Stimulated activated CD4-positive, alpha-beta T cell treated with anti-CD3 and anti-CD28 coated beads, Interleukin-2, amount 100 ng/mL, for 4 hours (primary cell): Measurements from ENCODE around the gene ARID5A.
"Not testable (repeated sequence)": the region's sequence is repeated elsewhere in the genome, so short reads cannot be mapped to it uniquely, and the experiment has no call there.

Experiments
- DNase-seq: peaks from one replicate; pipeline ENCODE4 v3.0.0-alpha.2; 2020; ENCODE audit warnings: low read depth

The ARID5A gene

DNA sequence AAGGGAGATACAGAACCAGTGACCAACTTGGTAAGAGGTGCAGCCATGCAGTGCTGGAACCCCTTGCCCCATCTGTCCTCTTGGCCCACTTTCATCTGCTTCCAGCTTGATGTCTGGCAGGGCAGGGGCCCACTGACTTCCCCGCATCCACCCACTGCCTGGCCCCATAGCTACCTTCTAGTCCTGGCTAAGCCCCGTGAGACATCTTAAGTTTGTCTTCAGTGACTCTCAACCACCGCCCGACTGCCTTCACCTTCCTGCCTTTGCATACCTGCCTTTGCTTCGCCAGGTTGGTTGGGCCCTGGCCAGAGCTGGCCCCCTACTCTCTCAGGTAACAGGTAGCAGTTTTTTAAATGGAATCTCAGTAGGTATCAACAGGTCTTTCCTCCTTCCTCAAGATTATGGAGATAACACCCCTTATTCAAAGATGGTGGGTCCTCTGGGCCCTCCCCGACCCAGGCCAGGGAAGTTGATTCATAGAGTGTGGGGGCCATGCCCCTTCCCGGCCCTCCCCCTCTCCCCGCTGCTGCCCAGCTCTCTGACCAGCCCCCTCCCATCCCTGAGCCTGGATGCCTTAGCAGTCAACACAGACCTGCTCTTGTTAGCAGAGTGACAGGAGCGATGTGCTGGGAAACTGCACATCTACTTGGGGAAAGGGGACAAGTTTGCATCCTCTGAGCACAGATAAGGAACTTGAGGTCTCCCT, 2.8 kb downstream of the ARID5A start:
- DNase-seq = no peak

DNA sequence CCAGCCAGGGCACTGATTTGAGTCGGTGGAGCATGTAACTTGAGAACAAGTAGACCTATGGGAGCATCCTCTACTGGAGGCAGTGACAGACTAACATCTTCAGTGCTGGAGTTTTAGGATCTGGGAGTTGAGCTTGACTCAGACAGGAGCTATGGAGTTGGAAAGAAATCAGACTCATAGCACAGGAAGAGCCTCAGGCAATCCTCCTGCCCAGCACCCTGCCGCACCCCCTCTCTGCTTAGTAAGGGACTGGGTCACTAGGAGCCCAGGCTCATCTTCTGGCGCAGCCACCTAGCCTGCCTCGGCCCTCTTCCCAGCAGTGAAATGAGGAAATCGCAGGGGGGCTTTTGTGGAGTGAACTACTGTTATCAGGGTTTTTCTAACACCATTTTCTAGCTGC, 3.6 kb downstream of the ARID5A start:
- no peak for DNase-seq

GRCh38 chr2:96541398-96542152, 5.0 kb downstream of the ARID5A start:
- DNase-seq = no peak

GRCh38 chr2:96542357-96542977, 5.9 kb downstream of the ARID5A start:
- DNase-seq = no peak

DNA sequence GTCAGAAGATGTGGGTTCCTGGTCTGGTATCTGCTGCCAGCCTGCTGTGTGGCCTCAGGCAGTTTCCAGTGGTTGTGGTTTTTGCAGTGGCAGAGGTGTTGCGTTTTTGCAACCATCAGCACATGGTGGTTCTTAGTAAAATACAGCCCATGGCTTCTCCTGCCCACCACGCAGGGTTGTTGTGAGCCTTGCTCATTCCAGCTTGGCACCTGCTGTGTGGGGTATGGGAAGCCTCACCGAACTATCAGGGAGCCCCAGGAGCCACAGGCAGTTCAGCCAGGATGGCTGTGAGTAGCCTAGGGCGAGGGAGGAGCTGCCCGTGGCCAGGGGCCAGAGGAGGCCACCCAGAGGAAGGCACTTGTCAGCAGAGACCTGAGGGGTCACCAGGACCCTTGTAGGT, 9.8 kb downstream of the ARID5A start:
- no peak for DNase-seq

DNA sequence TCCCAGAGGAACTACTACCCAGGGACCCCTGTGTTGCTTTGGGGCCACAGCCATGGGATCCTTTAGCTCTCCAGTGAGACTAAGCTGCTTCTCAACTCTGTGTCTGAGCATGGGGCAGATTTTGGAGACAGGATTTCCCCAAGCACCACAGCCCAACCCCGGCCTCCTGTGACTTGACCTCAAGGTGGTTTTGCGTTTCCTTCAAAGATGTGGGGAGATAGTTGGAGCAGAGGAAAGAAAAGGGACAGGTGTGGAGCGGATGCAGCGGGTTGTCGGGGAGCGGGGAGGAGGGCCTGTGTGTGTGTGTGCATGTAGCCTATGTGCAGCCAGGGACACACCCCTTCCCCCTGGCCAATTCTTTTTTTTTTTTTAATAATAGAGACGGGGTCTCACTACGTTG, 10.2 kb downstream of the ARID5A start:
- no peak for DNase-seq

DNA sequence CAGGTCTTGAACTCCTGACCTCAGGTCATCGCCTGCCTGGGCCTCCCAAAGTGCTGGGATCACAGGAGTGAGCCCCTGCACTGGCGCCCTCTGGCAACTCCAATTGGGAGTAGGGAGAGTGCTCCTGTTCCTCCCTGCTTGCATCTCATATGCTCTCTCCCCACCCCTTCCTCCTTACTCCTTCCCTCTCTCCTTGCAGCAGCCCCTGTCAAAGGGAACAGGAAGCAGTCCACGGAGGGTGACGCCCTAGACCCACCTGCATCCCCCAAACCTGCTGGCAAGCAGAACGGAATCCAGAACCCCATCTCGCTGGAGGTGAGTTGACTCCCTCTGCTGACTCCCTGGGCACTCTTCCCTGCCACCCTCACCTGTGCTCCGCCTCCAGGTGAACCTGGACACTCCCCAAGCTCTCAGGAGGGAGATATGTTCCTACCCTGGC, 10.7 kb downstream of the ARID5A start:
- DNase-seq = no peak

DNA sequence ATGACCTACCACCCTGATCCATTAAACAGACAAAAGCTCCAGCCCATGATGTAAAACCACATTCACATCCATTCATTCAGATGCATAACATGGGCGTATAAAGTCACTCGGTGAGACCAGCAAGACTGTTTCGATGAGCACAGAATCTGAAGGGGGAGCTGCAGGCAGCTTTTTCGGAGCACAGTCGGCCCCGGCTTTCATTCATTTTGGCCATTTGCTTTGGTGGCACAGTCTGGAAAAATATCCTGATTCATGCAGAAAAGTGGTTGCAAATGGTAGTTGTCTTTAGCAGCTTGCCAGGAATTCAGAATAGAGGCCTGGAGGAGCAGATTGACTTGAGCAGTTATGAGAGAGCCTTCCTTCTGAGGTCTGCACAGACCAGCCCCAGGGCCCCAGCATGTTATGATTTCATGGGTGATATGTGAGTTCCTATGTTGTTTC, 11.2 kb downstream of the ARID5A start:
- no peak for DNase-seq

- DNase-seq = no peak
Measured at GRCh38 chr2:96548558-96549465, 12.3 kb downstream of the ARID5A start.

GRCh38 chr2:96549466-96549785, 12.9 kb downstream of the ARID5A start:
- no peak for DNase-seq

- DNase-seq = no peak
Measured at GRCh38 chr2:96549967-96550786, 13.6 kb downstream of the ARID5A start.

GRCh38 chr2:96550787-96551604, 14.4 kb downstream of the ARID5A start:
- no peak for DNase-seq

- DNase-seq = no peak
Measured at GRCh38 chr2:96551605-96552314, 15.2 kb downstream of the ARID5A start.

GRCh38 chr2:96552315-96553175, 16.0 kb downstream of the ARID5A start:
- no peak for DNase-seq

DNA sequence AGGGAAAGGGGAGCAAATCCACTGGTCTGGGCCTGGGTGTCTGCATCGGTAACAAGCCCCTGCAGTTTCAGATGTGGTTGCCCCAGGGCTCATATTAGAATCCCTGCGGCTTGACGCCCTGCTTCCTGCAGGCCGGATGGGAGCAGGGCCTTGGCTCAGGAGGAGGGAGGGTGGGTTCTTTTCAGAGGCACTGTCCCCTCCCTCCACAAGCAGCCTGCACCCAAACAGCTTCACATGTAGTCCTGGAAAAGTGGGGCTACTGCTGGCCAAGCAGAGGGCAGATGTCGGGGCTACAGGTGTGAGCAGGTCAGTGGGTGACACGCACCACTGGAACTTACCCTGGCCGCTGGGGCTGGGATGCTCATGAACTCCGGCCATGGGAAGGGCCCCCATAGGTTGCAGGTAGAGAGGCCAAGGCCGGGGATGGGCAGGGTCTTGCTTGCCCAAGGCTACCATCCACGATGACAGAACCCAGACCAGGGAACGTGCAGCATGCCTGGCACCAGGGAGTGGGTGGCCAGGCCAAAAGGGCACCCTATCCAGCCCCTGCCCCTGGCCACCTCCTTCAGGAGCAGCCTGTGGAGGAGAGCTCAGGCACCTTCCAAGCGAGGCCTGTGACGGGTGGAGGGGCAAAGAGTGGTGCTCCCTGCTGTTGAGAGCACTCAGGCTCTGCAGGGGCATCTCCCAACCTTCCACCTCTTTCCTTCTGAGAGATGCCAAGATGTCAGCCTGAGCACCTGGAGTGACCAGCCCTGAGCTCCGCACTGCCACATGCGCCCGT, 16.8 kb downstream of the ARID5A start:
- DNase-seq = no peak

DNA sequence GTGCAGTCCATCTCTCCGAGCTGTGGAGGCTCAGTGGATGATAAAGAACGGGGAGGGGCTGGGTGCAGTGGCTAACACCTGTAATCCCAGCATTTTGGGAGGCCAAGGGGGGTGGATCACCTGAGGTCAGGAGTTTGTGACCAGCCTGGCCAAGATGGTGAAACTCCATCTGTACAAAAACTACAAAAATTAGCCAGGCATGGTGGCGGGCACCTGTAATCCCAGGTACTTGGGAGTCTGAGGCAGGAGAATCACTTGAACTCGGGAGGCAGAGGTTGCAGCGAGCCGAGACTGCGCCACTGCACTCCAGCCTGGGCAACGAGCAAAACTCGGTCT, 17.4 kb downstream of the ARID5A start:
- not testable (repeated sequence) for DNase-seq

DNA sequence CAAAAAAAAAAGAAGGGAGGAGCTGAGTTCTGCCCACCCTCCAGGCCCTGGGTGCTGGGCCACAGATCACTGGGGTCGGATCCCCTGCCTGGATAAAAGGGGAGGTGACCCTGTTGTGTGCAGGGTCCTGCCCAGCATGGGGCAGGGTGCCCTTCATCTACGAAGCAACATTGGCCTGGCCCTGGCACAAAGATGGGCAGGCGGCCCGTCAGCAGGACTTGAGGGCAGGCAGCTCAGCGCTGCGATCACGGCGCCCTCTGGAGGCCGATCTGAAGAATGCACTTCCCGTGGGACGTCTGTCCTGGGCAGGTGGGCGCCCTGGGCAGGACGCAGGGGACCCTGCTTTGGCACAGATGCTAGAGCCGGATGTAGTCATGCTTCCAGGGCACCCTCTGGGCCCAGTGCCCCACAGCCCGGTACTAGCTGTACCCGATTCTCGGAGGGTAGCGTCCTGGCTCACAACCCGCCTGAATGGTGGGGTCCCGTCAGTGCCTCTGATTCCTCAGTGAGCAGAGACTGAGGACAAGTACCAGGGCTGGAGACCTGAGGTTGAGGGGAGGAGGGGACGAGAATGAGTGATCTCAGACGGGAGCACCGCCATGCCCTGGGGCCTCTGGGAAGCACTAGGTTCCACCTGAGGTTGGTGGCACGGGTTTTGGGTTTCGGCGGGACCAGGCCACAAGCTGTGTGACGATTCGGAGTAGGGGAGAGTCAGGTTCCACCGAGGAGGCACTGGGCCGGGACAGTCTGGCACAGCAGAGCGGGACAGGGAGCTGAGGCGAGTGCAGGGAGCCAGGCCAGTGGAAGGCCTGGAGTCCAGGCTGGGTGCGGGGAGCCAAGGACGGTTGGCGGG, 18.0 kb downstream of the ARID5A start:
- DNase-seq = peak; percentile 46
